ENCODE results near the gene ZNF165.
A peak's percentile ranks its signal among the peaks of the same experiment; 100 is the strongest.
"Not testable (repeated sequence)": the region's sequence is repeated elsewhere in the genome, so short reads cannot be mapped to it uniquely, and the experiment has no call there.

Gene ZNF165

DNA sequence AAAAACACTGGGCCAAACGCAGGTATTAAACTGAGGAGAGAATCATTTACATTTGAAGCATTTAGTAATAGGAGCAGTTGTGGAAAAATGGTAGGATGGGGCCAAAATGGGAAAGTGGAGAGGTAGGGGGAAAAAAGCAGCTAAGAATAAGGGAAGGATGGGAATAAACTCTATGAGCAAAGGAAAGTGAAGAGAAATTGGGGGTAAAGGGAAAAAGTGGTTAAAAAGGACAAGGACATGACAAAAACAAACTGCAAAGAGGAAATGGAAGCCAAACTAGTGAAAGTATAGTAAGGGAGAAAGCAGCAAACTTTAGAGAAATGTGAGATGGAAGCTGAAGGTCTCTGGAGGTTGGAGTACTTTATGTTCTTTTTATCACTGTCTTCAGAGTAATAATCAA lies 37.8 kb downstream of the ZNF165 start:
- no peak overlapping the region for H3K4me3 ChIP-seq (ENCODE audit: low read length)
- no peaks in the 10 kb centered on the region for H3K4me1 ChIP-seq (ENCODE audit: low read length)
- no peaks in the 10 kb centered on the region for H3K36me3 ChIP-seq (replicated peaks; ENCODE audit: insufficient read depth, low read length)
- no peak overlapping the region for H3K4me2 ChIP-seq (ENCODE audit: low read depth, low read length)
- H2AFZ ChIP-seq (ENCODE audit: low read length) = no peak overlapping the region
- no peaks in the 10 kb centered on the region for H3K27me3 ChIP-seq (replicated peaks; ENCODE audit: insufficient read depth, low read length)
- H3K9me2 ChIP-seq (replicated peaks; ENCODE audit: insufficient read depth, low read length) = no peaks in the 10 kb centered on the region
- H4K20me1 ChIP-seq (ENCODE audit: insufficient read depth, low read length) = no peaks in the 10 kb centered on the region
- no peak overlapping the region for H3K9ac ChIP-seq (ENCODE audit: low read length)
- no peaks in the 10 kb centered on the region for H3K79me2 ChIP-seq (ENCODE audit: low read length)
- no peak for DNase-seq
- TF ChIP-seq EZH2 (optimal IDR thresholded peaks at IDR 0.05; ENCODE audit: low read depth, low read length) = no peak
- TF ChIP-seq, protein P1, sequence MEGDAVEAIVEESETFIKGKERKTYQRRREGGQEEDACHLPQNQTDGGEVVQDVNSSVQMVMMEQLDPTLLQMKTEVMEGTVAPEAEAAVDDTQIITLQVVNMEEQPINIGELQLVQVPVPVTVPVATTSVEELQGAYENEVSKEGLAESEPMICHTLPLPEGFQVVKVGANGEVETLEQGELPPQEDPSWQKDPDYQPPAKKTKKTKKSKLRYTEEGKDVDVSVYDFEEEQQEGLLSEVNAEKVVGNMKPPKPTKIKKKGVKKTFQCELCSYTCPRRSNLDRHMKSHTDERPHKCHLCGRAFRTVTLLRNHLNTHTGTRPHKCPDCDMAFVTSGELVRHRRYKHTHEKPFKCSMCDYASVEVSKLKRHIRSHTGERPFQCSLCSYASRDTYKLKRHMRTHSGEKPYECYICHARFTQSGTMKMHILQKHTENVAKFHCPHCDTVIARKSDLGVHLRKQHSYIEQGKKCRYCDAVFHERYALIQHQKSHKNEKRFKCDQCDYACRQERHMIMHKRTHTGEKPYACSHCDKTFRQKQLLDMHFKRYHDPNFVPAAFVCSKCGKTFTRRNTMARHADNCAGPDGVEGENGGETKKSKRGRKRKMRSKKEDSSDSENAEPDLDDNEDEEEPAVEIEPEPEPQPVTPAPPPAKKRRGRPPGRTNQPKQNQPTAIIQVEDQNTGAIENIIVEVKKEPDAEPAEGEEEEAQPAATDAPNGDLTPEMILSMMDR (IDR thresholded peaks at IDR 0.05; ENCODE audit: low read length) = no peak
- no peak for TF ChIP-seq EZH2phosphoT487 (IDR thresholded peaks at IDR 0.05; ENCODE audit: low read length)
- H3K9me3 ChIP-seq (replicated peaks; ENCODE audit: insufficient read depth, low read length) = no peaks in the 10 kb centered on the region
- H3K27ac ChIP-seq (ENCODE audit: low read length) = no peak overlapping the region
- H3F3A ChIP-seq (ENCODE audit: insufficient read depth, low read length) = no peaks in the 10 kb centered on the region

- Histone ChIP-seq H3F3A (ENCODE audit: insufficient read depth, low read length) (peaks cover 10% of the 10 kb centered on the region), H3K27me3 (replicated peaks; ENCODE audit: insufficient read depth, low read length) (no peaks in the 10 kb centered on the region), H3K4me1 (ENCODE audit: low read length) (peaks cover 15% of the 10 kb centered on the region), H3K9ac (ENCODE audit: low read length) (no peak overlapping the region), H2AFZ (ENCODE audit: low read length) (no peak overlapping the region), H3K9me2 (replicated peaks; ENCODE audit: insufficient read depth, low read length) (no peaks in the 10 kb centered on the region), H3K4me3 (ENCODE audit: low read length) (no peak overlapping the region), H3K79me2 (ENCODE audit: low read length) (peaks cover 20% of the 10 kb centered on the region), H3K9me3 (replicated peaks; ENCODE audit: insufficient read depth, low read length) (no peaks in the 10 kb centered on the region), H4K20me1 (ENCODE audit: insufficient read depth, low read length) (no peaks in the 10 kb centered on the region), H3K36me3 (replicated peaks; ENCODE audit: insufficient read depth, low read length) (no peaks in the 10 kb centered on the region), H3K27ac (ENCODE audit: low read length) (no peak overlapping the region), H3K4me2 (ENCODE audit: low read depth, low read length) (no peak overlapping the region)
- DNase-seq = no peak
- TF ChIP-seq EZH2phosphoT487 (IDR thresholded peaks at IDR 0.05; ENCODE audit: low read length) (no peak), EZH2 (optimal IDR thresholded peaks at IDR 0.05; ENCODE audit: low read depth, low read length) (no peak)
- TF ChIP-seq, protein P1 (IDR thresholded peaks at IDR 0.05; ENCODE audit: low read length) = no peak
These were observed 41.5 kb downstream of the ZNF165 start for GRCh38 chr6:28121876-28122275.

GRCh38 chr6:28122283-28122682 lies 41.9 kb downstream of the ZNF165 start:
- not testable (repeated sequence) for H3K4me3 ChIP-seq (ENCODE audit: low read length); H3K9ac ChIP-seq (ENCODE audit: low read length); H3K36me3 ChIP-seq (replicated peaks; ENCODE audit: insufficient read depth, low read length)

GRCh38 chr6:28124350-28124970 lies 44.1 kb downstream of the ZNF165 start, which contains the start of gene ZSCAN16:
Gene ZSCAN16, plus strand, starts transcription at chr6:28124609. Its CDS starts 835 bp downstream, at chr6:28125444.
- H3K36me3 ChIP-seq (replicated peaks; ENCODE audit: insufficient read depth, low read length) = no peaks in the 10 kb centered on the region; the same call in 1 of the 2 replicates
- H3K4me1 ChIP-seq (ENCODE audit: low read length) = peaks cover 15% of the 10 kb centered on the region
- no peaks in the 10 kb centered on the region for H3K27me3 ChIP-seq (replicated peaks; ENCODE audit: insufficient read depth, low read length)
- H3K9ac ChIP-seq (ENCODE audit: low read length) = peak within 1 kb of the TSS; percentile 60; the same call in 1 of the 2 replicates
- DNase-seq = peak; percentile 88
- peaks cover 44% of the 10 kb centered on the region for H3K79me2 ChIP-seq (ENCODE audit: low read length)
- H3F3A ChIP-seq (ENCODE audit: insufficient read depth, low read length) = peaks cover 10% of the 10 kb centered on the region
- H3K9me2 ChIP-seq (replicated peaks; ENCODE audit: insufficient read depth, low read length) = no peaks in the 10 kb centered on the region
- H4K20me1 ChIP-seq (ENCODE audit: insufficient read depth, low read length) = no peaks in the 10 kb centered on the region
- H3K9me3 ChIP-seq (replicated peaks; ENCODE audit: insufficient read depth, low read length) = no peaks in the 10 kb centered on the region
- TF ChIP-seq EZH2phosphoT487 (IDR thresholded peaks at IDR 0.05; ENCODE audit: low read length) (no peak), EZH2 (optimal IDR thresholded peaks at IDR 0.05; ENCODE audit: low read depth, low read length) (no peak)
- TF ChIP-seq, protein P1 (IDR thresholded peaks at IDR 0.05; ENCODE audit: low read length) = no peak
- H3K27ac ChIP-seq (ENCODE audit: low read length) = peak within 1 kb of the TSS; percentile 55; the same call in 1 of the 2 replicates
- peak within 1 kb of the TSS; percentile 93 for H3K4me2 ChIP-seq (ENCODE audit: low read depth, low read length)
- H3K4me3 ChIP-seq (ENCODE audit: low read length) = peak within 1 kb of the TSS; percentile 74
- peak within 1 kb of the TSS; percentile 87 for H2AFZ ChIP-seq (ENCODE audit: low read length)

More at GRCh38 chr6:28122283-28122682, 41.9 kb downstream of the ZNF165 start:
- H3K27ac ChIP-seq (ENCODE audit: low read length); H3F3A ChIP-seq (ENCODE audit: insufficient read depth, low read length); H2AFZ ChIP-seq (ENCODE audit: low read length); H3K27me3 ChIP-seq (replicated peaks; ENCODE audit: insufficient read depth, low read length); H3K4me2 ChIP-seq (ENCODE audit: low read depth, low read length); H3K9me2 ChIP-seq (replicated peaks; ENCODE audit: insufficient read depth, low read length); H3K9me3 ChIP-seq (replicated peaks; ENCODE audit: insufficient read depth, low read length); H4K20me1 ChIP-seq (ENCODE audit: insufficient read depth, low read length); DNase-seq: not testable (repeated sequence)
- Histone ChIP-seq H3K4me1 (ENCODE audit: low read length) (peaks cover 15% of the 10 kb centered on the region), H3K79me2 (ENCODE audit: low read length) (peaks cover 24% of the 10 kb centered on the region)

Measured in MM.1S (cell line).